ENCODE measurements around the gene USP46. TPM values are rescaled to one million over a fixed set of nuclear protein-coding genes. Genes with fewer than 3 reads are reported as not detected.

USP46 gene
- total and polyA plus RNA-seq, 2 of the 8 experiments (the other 6 are each of a cell fraction or from before 2014, with no cell fraction given): 10.6 to 62.4 TPM

GRCh38 chr4:52550186-52550585 is 108.9 kb downstream of the USP46 start:
- Histone ChIP-seq H3K9me3 (ENCODE audit: insufficient read depth in 2 of 2, low read depth in 1 of 2, low read length in 1 of 2) (no peaks in the 10 kb centered on the region), H2BK20ac (ENCODE audit: low read length) (no peak overlapping the region), H3K23ac (ENCODE audit: insufficient read length) (no peak overlapping the region), H3K56ac (replicated peaks; ENCODE audit: insufficient read length, low read depth, low read length) (no peak overlapping the region), H2AFZ (ENCODE audit: low read length) (no peak overlapping the region), H2AK5ac (ENCODE audit: low read depth, low read length) (no peak overlapping the region), H2BK12ac (ENCODE audit: low read depth, low read length) (no peak overlapping the region), H3K4me2 (ENCODE audit: insufficient read depth in 1 of 2, low read depth in 2 of 2, low read length in 2 of 2) (no peak overlapping the region), H2BK5ac (ENCODE audit: low read depth, low read length) (no peak overlapping the region), H4K20me1 (replicated peaks in 1 of 2; ENCODE audit: control insufficient read depth in 1 of 2, insufficient read depth in 2 of 2, low read length in 2 of 2) (no peaks in the 10 kb centered on the region), H3K36me3 (ENCODE audit: control insufficient read depth in 2 of 4, insufficient read depth in 4 of 4, low read length in 3 of 4) (no peaks in the 10 kb centered on the region), H3K18ac (ENCODE audit: extremely low read depth, low read length) (no peak overlapping the region), H3K4me1 (replicated peaks in 1 of 4; ENCODE audit: control insufficient read depth in 3 of 4, insufficient read depth in 4 of 4, low read length in 3 of 4) (peaks cover 0 to 5% (median 3%) of the 10 kb centered on the region in 4 experiments; a peak in 3 of 7 replicates), H4K91ac (replicated peaks; ENCODE audit: insufficient read length, low read length) (no peak overlapping the region), H3K27ac (ENCODE audit: low read depth, low read length) (no peak overlapping the region), H3K9ac (replicated peaks in 1 of 4; ENCODE audit: extremely low read depth in 1 of 4, low read depth in 3 of 4, low read length in 3 of 4) (no peak overlapping the region), H3K23me2 (ENCODE audit: low read depth, low read length) (no peaks in the 10 kb centered on the region), H3K14ac (ENCODE audit: insufficient read length) (no peak overlapping the region), H4K8ac (ENCODE audit: extremely low read depth, insufficient read depth, low read length) (no peak overlapping the region), H2BK15ac (ENCODE audit: low read length) (no peak overlapping the region), H3K27me3 (replicated peaks in 1 of 4; ENCODE audit: control insufficient read depth in 3 of 4, extremely low read depth in 1 of 4, insufficient read depth in 3 of 4, low read length in 3 of 4) (no peaks in the 10 kb centered on the region), H4K5ac (ENCODE audit: insufficient read length, low read depth, low read length) (no peak overlapping the region), H3K4me3 (ENCODE audit: extremely low read depth in 1 of 4, insufficient read depth in 2 of 4, low read depth in 3 of 4, low read length in 4 of 4) (no peak overlapping the region), H3K79me2 (ENCODE audit: control insufficient read depth in 1 of 2, insufficient read depth in 2 of 2, low read length in 2 of 2) (no peaks in the 10 kb centered on the region), H3K4ac (replicated peaks; ENCODE audit: insufficient read length, low read depth, low read length) (no peak overlapping the region), H3K79me1 (ENCODE audit: low read depth, low read length) (no peaks in the 10 kb centered on the region), H2BK120ac (replicated peaks; ENCODE audit: low read depth, low read length) (no peak overlapping the region)
- FAIRE-seq (no peak), DNase-seq (ENCODE audit: low read depth in 1 of 2, low spot score in 2 of 2) (no peak)
- CTCF ChIA-PET (ENCODE audit: partially characterized antibody): interaction anchor here (1.4 to 6.8 kb wide), 3 partner anchors 39 to 434 kb away, joined by 3 to 76 read pairs (median 54); no protein-coding TSS in a partner anchor
- WGBS, 2 experiments (ENCODE audit: extremely low coverage in 1 of 2, insufficient coverage in 1 of 2, insufficient read length in 1 of 2, insufficient replicate concordance in 2 of 2, low coverage in 1 of 2, low lambda C conversion rate in 2 of 2, missing lambda C conversion rate in 1 of 2): 65% methylated on average over 3 of the region's 3 CpGs; no CpG with 5 or more reads in 1 of the 2 experiments
- peak; percentile 77 for TF ChIP-seq TEAD4 (IDR thresholded peaks at IDR 0.05; ENCODE audit: low read depth, low read length)
- TF ChIP-seq CBX8 (IDR thresholded peaks at IDR 0.05; ENCODE audit: borderline replicate concordance, low read depth, low read length): no peak
- POLR2A ChIA-PET (ENCODE audit: partially characterized antibody): interaction anchor here (1.0 to 1.4 kb wide), 2 partner anchors 38 to 163 kb away, joined by 3 to 5 read pairs; no protein-coding TSS in a partner anchor
